Measurements from ENCODE around the gene FAM32A. TPM values are rescaled to one million over a fixed set of nuclear protein-coding genes. Genes with fewer than 3 reads are reported as not detected.

The FAM32A gene
- total RNA-seq, 1 donor from 2014 or later = 82.9 TPM

- FAIRE-seq (no peak), DNase-seq (ENCODE audit: low read depth) (no peak)
- Histone ChIP-seq H3K4me3 (ENCODE audit: low read depth, low read length) (no peak overlapping the region), H3K27me3 (ENCODE audit: control insufficient read depth, insufficient read depth, low read length) (no peaks in the 10 kb centered on the region), H3K36me3 (ENCODE audit: control insufficient read depth, insufficient read depth, low read length) (peaks cover 8% of the 10 kb centered on the region)
- TF ChIP-seq CTCF (IDR thresholded peaks at IDR 0.05; ENCODE audit: insufficient read depth, low read length, severe bottlenecking) = no peak
These were observed 32.7 kb downstream of the FAM32A start for GRCh38 chr19:16217716-16218451.

- Histone ChIP-seq H3K27me3 (ENCODE audit: control insufficient read depth, insufficient read depth, low read length) (no peaks in the 10 kb centered on the region), H3K36me3 (ENCODE audit: control insufficient read depth, insufficient read depth, low read length) (peaks cover 12% of the 10 kb centered on the region), H3K4me3 (ENCODE audit: low read depth, low read length) (no peak overlapping the region)
- FAIRE-seq (no peak), DNase-seq (ENCODE audit: low read depth) (no peak)
- TF ChIP-seq CTCF (IDR thresholded peaks at IDR 0.05; ENCODE audit: insufficient read depth, low read length, severe bottlenecking) = no peak
These were observed 33.6 kb downstream of the FAM32A start for GRCh38 chr19:16218851-16219250.

GRCh38 chr19:16222806-16223205 is 37.6 kb downstream of the FAM32A start:
- FAIRE-seq = no peak
- TF ChIP-seq CTCF (IDR thresholded peaks at IDR 0.05; ENCODE audit: insufficient read depth, low read length, severe bottlenecking) = no peak
- no peak overlapping the region for H3K4me3 ChIP-seq (ENCODE audit: low read depth, low read length)
- DNase-seq (ENCODE audit: low read depth) = no peak
- peaks cover 27% of the 10 kb centered on the region for H3K36me3 ChIP-seq (ENCODE audit: control insufficient read depth, insufficient read depth, low read length)
- no peaks in the 10 kb centered on the region for H3K27me3 ChIP-seq (ENCODE audit: control insufficient read depth, insufficient read depth, low read length)

GRCh38 chr19:16223746-16224145 is 38.5 kb downstream of the FAM32A start:
- peaks cover 27% of the 10 kb centered on the region for H3K36me3 ChIP-seq (ENCODE audit: control insufficient read depth, insufficient read depth, low read length)
- FAIRE-seq (no peak), DNase-seq (ENCODE audit: low read depth) (no peak)
- no peak for TF ChIP-seq CTCF (IDR thresholded peaks at IDR 0.05; ENCODE audit: insufficient read depth, low read length, severe bottlenecking)
- no peak overlapping the region for H3K4me3 ChIP-seq (ENCODE audit: low read depth, low read length)
- no peaks in the 10 kb centered on the region for H3K27me3 ChIP-seq (ENCODE audit: control insufficient read depth, insufficient read depth, low read length)

GRCh38 chr19:16224293-16225045 is 39.3 kb downstream of the FAM32A start:
- Histone ChIP-seq H3K27me3 (ENCODE audit: control insufficient read depth, insufficient read depth, low read length) (no peaks in the 10 kb centered on the region), H3K4me3 (ENCODE audit: low read depth, low read length) (no peak overlapping the region), H3K36me3 (ENCODE audit: control insufficient read depth, insufficient read depth, low read length) (peaks cover 33% of the 10 kb centered on the region)
- DNase-seq (ENCODE audit: low read depth) = no peak
- TF ChIP-seq CTCF (IDR thresholded peaks at IDR 0.05; ENCODE audit: insufficient read depth, low read length, severe bottlenecking) = no peak
- FAIRE-seq = no peak
